Gastrocnemius medialis (tissue), 4 donors: ENCODE results near the gene DYNLT4. TPM values are rescaled to one million over a fixed set of nuclear protein-coding genes. Genes with fewer than 3 reads are reported as not detected.

Experiments used
- ATAC-seq, 2 donors: fragments of 150-250 bp; one replicate each; pipeline ENCODE4 v1.9.1; 2016
- DNase-seq, 2 donors: peaks; one replicate each; pipeline ENCODE4 v3.0.0-alpha.2; 2019
- H3K27ac ChIP-seq, 4 donors: fragments of 200-600 bp; sonication (generic); 1 replicate in 1 of 4; 2 replicates in 3 of 4; pipeline ENCODE4 v1.5.1; 2016 to 2018; ENCODE audit warnings: mild to moderate bottlenecking in 2 of 4, moderate library complexity in 1 of 4
- H3K27me3 ChIP-seq, 3 donors: fragments of 200-600 bp; sonication (generic) in 2 of 3; 1 replicate in 1 of 3; 2 replicates in 2 of 3; pipeline versions ENCODE4 v1.5.1 to v1.6.0; 2016 to 2019; ENCODE audit warnings: mild to moderate bottlenecking in 1 of 3, moderate library complexity in 1 of 3
- H3K36me3 ChIP-seq, 2 donors: fragments of 200-600 bp; sonication (generic) in 1 of 2; one replicate each; pipeline ENCODE4 v1.5.1; 2017 to 2018
- H3K4me1 ChIP-seq, 2 donors: fragments of 200-600 bp; sonication (generic) in 1 of 2; one replicate each; pipeline ENCODE4 v1.5.1; 2016 to 2017; ENCODE audit warnings: mild to moderate bottlenecking in 2 of 2
- H3K4me3 ChIP-seq, 4 donors: fragments of 200-600 bp; sonication (generic) in 3 of 4; 1 replicate in 1 of 4; 2 replicates in 3 of 4; pipeline ENCODE4 v1.5.1; 2016 to 2019; ENCODE audit warnings: mild to moderate bottlenecking in 2 of 4
- H3K9me3 ChIP-seq, 3 donors: fragments of 200-600 bp; sonication (generic) in 2 of 3; 1 replicate in 1 of 3; 2 replicates in 2 of 3; pipeline ENCODE4 v1.5.1; 2016 to 2019
- CTCF ChIP-seq, 5 experiments: fragments of 450-650 bp in 3 of 5; fragments of 200-600 bp in 2 of 5; sonication (generic) in 2 of 5; IDR thresholded peaks in 4 of 5; conservative IDR thresholded peaks in 1 of 5; 1 replicate in 4 of 5; 2 replicates in 1 of 5; pipeline ENCODE4 v1.5.1; 2016 to 2019; ENCODE audit warnings: antibody characterized with exemption in 5 of 5, mild to moderate bottlenecking in 3 of 5, moderate library complexity in 3 of 5
- POLR2A ChIP-seq, 2 donors: fragments of 450-650 bp; IDR thresholded peaks; one replicate each; pipeline ENCODE4 v1.6.1; 2017; ENCODE audit warnings: antibody characterized with exemption in 2 of 2, mild to moderate bottlenecking in 2 of 2, moderate library complexity in 2 of 2
- in situ Hi-C, 4 donors: fragments of 200-750 bp; cut with MboI; loops; one replicate each; pipeline versions ENCODE4 v1.15.0 to v1.8.0; 2017; ENCODE audit warnings: low sequenced_read_pairs in 4 of 4
- intact Hi-C: fragments of 100-400 bp; cut with DNase I; formaldehyde crosslinking; loops from one replicate; pipeline ENCODE4 v1.15.1; 2023; ENCODE audit warnings: low total_unique reads
- total RNA-seq, 4 donors: library from RNA; depleted of rRNA; stranded (reverse); fragments of >200 nt; gene quantifications; one replicate each; pipeline versions ENCODE4 v1.1.0 to v1.2.3, GENCODE V29; 2016

DYNLT4 gene
- total RNA-seq, 4 donors from 2014 or later, result not detected

GRCh38 chr1:44808063-44808937 is 1.1 kb upstream of the DYNLT4 start, which contains the start of gene BTBD19:
BTBD19 (plus strand) TSS chr1:44808523; CDS start chr1:44808821, 298 bp downstream.
- TF ChIP-seq POLR2A (IDR thresholded peaks at IDR 0.05) (peak; percentile 10 to 29), CTCF (IDR thresholded peaks at IDR 0.05 in 4 of 5, conservative IDR thresholded peaks at IDR 0.05 in 1 of 5) (no peak)
- Histone ChIP-seq H3K4me1 (peaks cover 36 to 62% of the 10 kb centered on the region in 2 donors), H3K27me3 (no peaks in the 10 kb centered on the region), H3K27ac (peak within 1 kb of the TSS; percentile 84 to 94 (median 92)), H3K9me3 (no peaks in the 10 kb centered on the region), H3K4me3 (peak within 1 kb of the TSS; percentile 28 to 42 (median 37)), H3K36me3 (peaks cover 0 to 18% of the 10 kb centered on the region in 2 donors)
- ATAC-seq (peak; percentile 34 to 51), DNase-seq (peak; percentile 51 to 71)
- in situ Hi-C loops, result no loop called here
- intact Hi-C loops, result no loop called here

- peak overlapping the region; percentile 84 to 94 (median 92) for H3K27ac ChIP-seq
- peak overlapping the region; percentile 19 to 42 (median 32) for H3K4me3 ChIP-seq
- H3K27me3 ChIP-seq, result no peaks in the 10 kb centered on the region
- DNase-seq (peak; percentile 88 to 96), ATAC-seq (peak; percentile 77 to 87)
- H3K4me1 ChIP-seq, result peaks cover 30 to 64% of the 10 kb centered on the region in 2 donors
- intact Hi-C loops (no loop called here), in situ Hi-C loops (no loop called here)
- H3K36me3 ChIP-seq, result peaks cover 0 to 18% of the 10 kb centered on the region in 2 donors
- H3K9me3 ChIP-seq, result no peaks in the 10 kb centered on the region
- TF ChIP-seq CTCF (IDR thresholded peaks at IDR 0.05 in 4 of 5, conservative IDR thresholded peaks at IDR 0.05 in 1 of 5) (peak in 1 of 5 experiments; percentile 19), POLR2A (IDR thresholded peaks at IDR 0.05) (peak; percentile 36 to 52)
Observed at GRCh38 chr1:44807364-44808062, 362 bp upstream of the DYNLT4 start.

GRCh38 chr1:44806025-44806703 is 987 bp downstream of the DYNLT4 start:
- no peak for DNase-seq
- intact Hi-C loops, result no loop called here
- Histone ChIP-seq H3K4me1 (peaks cover 34 to 67% of the 10 kb centered on the region in 2 donors), H3K27me3 (no peaks in the 10 kb centered on the region), H3K36me3 (peaks cover 0 to 18% of the 10 kb centered on the region in 2 donors), H3K4me3 (peak overlapping the region in 3 of 4 donors; percentile 4 to 30 (median 25)), H3K27ac (peak overlapping the region; percentile 84 to 94 (median 92)), H3K9me3 (no peaks in the 10 kb centered on the region)
- no peak for ATAC-seq
- in situ Hi-C loops, result no loop called here
- TF ChIP-seq CTCF (IDR thresholded peaks at IDR 0.05 in 4 of 5, conservative IDR thresholded peaks at IDR 0.05 in 1 of 5), result no peak
- TF ChIP-seq POLR2A (IDR thresholded peaks at IDR 0.05), result no peak

- DNase-seq (no peak), ATAC-seq (no peak)
- Histone ChIP-seq H3K4me3 (no peak overlapping the region), H3K36me3 (peaks cover 0 to 18% of the 10 kb centered on the region in 2 donors), H3K9me3 (no peaks in the 10 kb centered on the region), H3K27ac (peak overlapping the region; percentile 21 to 94 (median 92)), H3K4me1 (peaks cover 37 to 72% of the 10 kb centered on the region in 2 donors), H3K27me3 (no peaks in the 10 kb centered on the region)
- in situ Hi-C loops, result no loop called here
- intact Hi-C loops, result no loop called here
- TF ChIP-seq CTCF (IDR thresholded peaks at IDR 0.05 in 4 of 5, conservative IDR thresholded peaks at IDR 0.05 in 1 of 5) (no peak), POLR2A (IDR thresholded peaks at IDR 0.05) (no peak)
Observed at GRCh38 chr1:44805311-44806024, 1.7 kb downstream of the DYNLT4 start.
